Measurements from ENCODE around the gene CHFR. TPM values are rescaled to one million over a fixed set of nuclear protein-coding genes. Genes with fewer than 3 reads are reported as not detected.
A peak's percentile ranks its signal among the peaks of the same experiment; 100 is the strongest.

Gene CHFR
- total and polyA plus RNA-seq, 9 of the 15 experiments (the other 6 are each of a cell fraction or from before 2014, with no cell fraction given), result 0.61 to 33.9 (median 19.3) TPM

GRCh38 chr12:132835076-132836025 lies 52.1 kb downstream of the CHFR start:
- H2AFZ ChIP-seq (ENCODE audit: low read depth, low read length), result peak overlapping the region; percentile 0; the same call in 1 of the 2 replicates
- H3K27ac ChIP-seq (ENCODE audit: extremely low read depth, low read depth, low read length), result no peak overlapping the region
- ATAC-seq (no peak; the same call in 1 of the 3 replicates), FAIRE-seq (peak; percentile 35), DNase-seq (ENCODE audit: extremely low read depth in 1 of 4, low spot score in 3 of 4) (peak in 1 of 4 experiments; percentile 36)
- H3K79me2 ChIP-seq (ENCODE audit: control insufficient read depth, insufficient read depth, low read length), result no peaks in the 10 kb centered on the region
- H3K9me3 ChIP-seq (replicated peaks; ENCODE audit: control insufficient read depth, insufficient read depth, low read depth, low read length), result no peaks in the 10 kb centered on the region
- CTCF ChIA-PET (ENCODE audit: low intra/inter-chr PET ratio), result no interaction called here
- 60% methylated on average over 27 of the region's 42 CpGs for WGBS (ENCODE audit: insufficient coverage, low coverage, missing lambda C conversion rate)
- in situ Hi-C loops (cut with MboI) (no loop called here), intact Hi-C loops (cut with micrococcal nuclease) (no loop called here)
- BruUV-seq (replicated peaks), result no TSS peak
- H3K9ac ChIP-seq (ENCODE audit: insufficient read depth in 1 of 2, low read depth in 2 of 2, low read length in 2 of 2), result no peak overlapping the region
- no peaks in the 10 kb centered on the region for H4K20me1 ChIP-seq (replicated peaks; ENCODE audit: control insufficient read depth, insufficient read depth, low read length)
- no peaks in the 10 kb centered on the region for H3K27me3 ChIP-seq (ENCODE audit: control insufficient read depth in 2 of 2, insufficient read depth in 2 of 2, low read length in 2 of 2)
- H3K4me3 ChIP-seq, result no peak overlapping the region
- POLR2A ChIA-PET, result no interaction called here
- no peaks in the 10 kb centered on the region for H3K9me1 ChIP-seq (ENCODE audit: control insufficient read depth, insufficient read depth, low read length)
- H3K36me3 ChIP-seq (ENCODE audit: control insufficient read depth, insufficient read depth, low read length), result no peaks in the 10 kb centered on the region; the same call in 2 of the 3 replicates
- no peak overlapping the region for H3K4me2 ChIP-seq (ENCODE audit: insufficient read depth, low read length)
- H3K4me1 ChIP-seq (replicated peaks in 1 of 2; ENCODE audit: control insufficient read depth in 2 of 2, insufficient read depth in 2 of 2, low read length in 2 of 2), result peaks cover 0 to 29% of the 10 kb centered on the region in 2 experiments; a peak in 3 of 5 replicates
- TF ChIP-seq HOXB6 (CRISPR knock-in tag; IDR thresholded peaks at IDR 0.05; ENCODE audit: borderline replicate concordance), result no peak
- no peak for TF ChIP-seq ZNF3 (CRISPR knock-in tag; IDR thresholded peaks at IDR 0.05)
- no peak for TF ChIP-seq SPI1 (IDR thresholded peaks at IDR 0.05; ENCODE audit: borderline replicate concordance, low read depth, low read length)
- TF ChIP-seq ZNF324 (CRISPR knock-in tag; IDR thresholded peaks at IDR 0.05), result no peak
- TF ChIP-seq TAF9B (IDR thresholded peaks at IDR 0.05; ENCODE audit: partially characterized antibody), result no peak
- TF ChIP-seq ZNF644 (tag; IDR thresholded peaks at IDR 0.05; ENCODE audit: low read depth), result no peak
- TF ChIP-seq ZNF431 (CRISPR knock-in tag; IDR thresholded peaks at IDR 0.05), result no peak
- no peak for TF ChIP-seq ZBTB8A (IDR thresholded peaks at IDR 0.05; ENCODE audit: partially characterized antibody)
- peak; percentile 32; the same call in 1 of the 2 replicates for TF ChIP-seq TAL1 (IDR thresholded peaks at IDR 0.05)
- TF ChIP-seq ZNF695 (CRISPR knock-in tag; IDR thresholded peaks at IDR 0.05), result no peak
- no peak for TF ChIP-seq RAD51 (IDR thresholded peaks at IDR 0.05; ENCODE audit: borderline replicate concordance, low read depth)
- TF ChIP-seq ZC3H4 (CRISPR knock-in tag; IDR thresholded peaks at IDR 0.05; ENCODE audit: borderline replicate concordance), result no peak
- peak; percentile 17; the same call in 1 of the 2 replicates for TF ChIP-seq CREB1 (IDR thresholded peaks at IDR 0.05)
- TF ChIP-seq CREB1 (CRISPR knock-in tag; IDR thresholded peaks at IDR 0.05), result no peak
- TF ChIP-seq NFE2 (IDR thresholded peaks at IDR 0.05; ENCODE audit: low read depth), result 0 out of 2 replicates have a peak, but pooled peaks have one; percentile 8
- TF ChIP-seq, protein P1, sequence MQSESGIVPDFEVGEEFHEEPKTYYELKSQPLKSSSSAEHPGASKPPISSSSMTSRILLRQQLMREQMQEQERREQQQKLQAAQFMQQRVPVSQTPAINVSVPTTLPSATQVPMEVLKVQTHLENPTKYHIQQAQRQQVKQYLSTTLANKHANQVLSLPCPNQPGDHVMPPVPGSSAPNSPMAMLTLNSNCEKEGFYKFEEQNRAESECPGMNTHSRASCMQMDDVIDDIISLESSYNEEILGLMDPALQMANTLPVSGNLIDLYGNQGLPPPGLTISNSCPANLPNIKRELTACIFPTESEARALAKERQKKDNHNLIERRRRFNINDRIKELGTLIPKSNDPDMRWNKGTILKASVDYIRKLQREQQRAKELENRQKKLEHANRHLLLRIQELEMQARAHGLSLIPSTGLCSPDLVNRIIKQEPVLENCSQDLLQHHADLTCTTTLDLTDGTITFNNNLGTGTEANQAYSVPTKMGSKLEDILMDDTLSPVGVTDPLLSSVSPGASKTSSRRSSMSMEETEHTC (IDR thresholded peaks at IDR 0.05), result no peak
- no peak for TF ChIP-seq ERF (CRISPR knock-in tag; IDR thresholded peaks at IDR 0.05)
- TF ChIP-seq RCOR1 (IDR thresholded peaks at IDR 0.05; ENCODE audit: borderline replicate concordance in 1 of 2, low read depth in 2 of 2, low read length in 2 of 2), result no peak
- no peak for TF ChIP-seq ZNF232 (CRISPR knock-in tag; IDR thresholded peaks at IDR 0.05)
- TF ChIP-seq ZNF507 (tag; conservative IDR thresholded peaks at IDR 0.05), result no peak
- TF ChIP-seq NFIC (IDR thresholded peaks at IDR 0.05), result peak; percentile 28; the same call in 1 of the 2 replicates
- TF ChIP-seq, protein P2, sequence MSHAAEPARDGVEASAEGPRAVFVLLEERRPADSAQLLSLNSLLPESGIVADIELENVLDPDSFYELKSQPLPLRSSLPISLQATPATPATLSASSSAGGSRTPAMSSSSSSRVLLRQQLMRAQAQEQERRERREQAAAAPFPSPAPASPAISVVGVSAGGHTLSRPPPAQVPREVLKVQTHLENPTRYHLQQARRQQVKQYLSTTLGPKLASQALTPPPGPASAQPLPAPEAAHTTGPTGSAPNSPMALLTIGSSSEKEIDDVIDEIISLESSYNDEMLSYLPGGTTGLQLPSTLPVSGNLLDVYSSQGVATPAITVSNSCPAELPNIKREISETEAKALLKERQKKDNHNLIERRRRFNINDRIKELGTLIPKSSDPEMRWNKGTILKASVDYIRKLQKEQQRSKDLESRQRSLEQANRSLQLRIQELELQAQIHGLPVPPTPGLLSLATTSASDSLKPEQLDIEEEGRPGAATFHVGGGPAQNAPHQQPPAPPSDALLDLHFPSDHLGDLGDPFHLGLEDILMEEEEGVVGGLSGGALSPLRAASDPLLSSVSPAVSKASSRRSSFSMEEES (CRISPR knock-in tag; IDR thresholded peaks at IDR 0.05), result no peak

Measured in K562 (cell line).